Measurements from ENCODE around the gene ITPRIPL1. TPM values are rescaled to one million over a fixed set of nuclear protein-coding genes. Genes with fewer than 3 reads are reported as not detected.
A peak's percentile ranks its signal among the peaks of the same experiment; 100 is the strongest.

ITPRIPL1 gene
- total RNA-seq, 1 donor from 2014 or later: 1.6 TPM

- peaks cover 33% of the 10 kb centered on the region for H3K36me3 ChIP-seq (ENCODE audit: control insufficient read depth, insufficient read depth, low read length)
- DNase-seq (ENCODE audit: low read depth) (no peak), FAIRE-seq (no peak)
- H3K27me3 ChIP-seq (ENCODE audit: control insufficient read depth, insufficient read depth, low read length): no peaks in the 10 kb centered on the region
- no peak for TF ChIP-seq CTCF (IDR thresholded peaks at IDR 0.05; ENCODE audit: insufficient read depth, low read length, severe bottlenecking)
- H3K4me3 ChIP-seq (ENCODE audit: low read depth, low read length): no peak overlapping the region
Measured at GRCh38 chr2:96296925-96297324, 28.2 kb upstream of the ITPRIPL1 start.

DNA sequence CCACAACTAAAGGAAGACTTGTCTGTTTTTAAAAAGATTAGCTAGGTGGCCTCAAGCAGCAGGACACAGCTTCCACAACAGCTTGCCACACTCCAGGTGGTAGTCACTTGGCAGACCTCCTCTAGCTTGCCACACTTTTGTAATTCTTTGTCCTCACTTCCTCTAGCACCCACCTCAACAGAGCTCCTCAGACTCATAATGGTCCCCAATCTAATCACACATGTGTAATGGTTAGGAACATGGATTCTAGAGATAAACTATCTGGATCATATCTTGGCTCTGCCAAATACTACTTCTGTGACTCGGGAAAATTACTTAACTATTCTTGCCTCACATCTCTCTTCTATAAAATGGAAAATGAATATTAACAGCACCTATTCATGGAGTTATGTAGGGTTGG lies 23.3 kb upstream of the ITPRIPL1 start:
- FAIRE-seq: no peak
- Histone ChIP-seq H3K4me3 (ENCODE audit: low read depth, low read length) (no peak overlapping the region), H3K36me3 (ENCODE audit: control insufficient read depth, insufficient read depth, low read length) (peaks cover 25% of the 10 kb centered on the region), H3K27me3 (ENCODE audit: control insufficient read depth, insufficient read depth, low read length) (no peaks in the 10 kb centered on the region)
- DNase-seq (ENCODE audit: low read depth): no peak
- TF ChIP-seq CTCF (IDR thresholded peaks at IDR 0.05; ENCODE audit: insufficient read depth, low read length, severe bottlenecking): no peak

- Histone ChIP-seq H3K36me3 (ENCODE audit: control insufficient read depth, insufficient read depth, low read length) (peaks cover 13% of the 10 kb centered on the region), H3K4me3 (ENCODE audit: low read depth, low read length) (peak overlapping the region; percentile 95), H3K27me3 (ENCODE audit: control insufficient read depth, insufficient read depth, low read length) (no peaks in the 10 kb centered on the region)
- DNase-seq (ENCODE audit: low read depth) (no peak), FAIRE-seq (no peak)
- TF ChIP-seq CTCF (IDR thresholded peaks at IDR 0.05; ENCODE audit: insufficient read depth, low read length, severe bottlenecking): no peak
Measured at GRCh38 chr2:96304606-96305005, 20.5 kb upstream of the ITPRIPL1 start.

- DNase-seq (ENCODE audit: low read depth) (peak; percentile 65), FAIRE-seq (no peak)
- no peaks in the 10 kb centered on the region for H3K27me3 ChIP-seq (ENCODE audit: control insufficient read depth, insufficient read depth, low read length)
- H3K36me3 ChIP-seq (ENCODE audit: control insufficient read depth, insufficient read depth, low read length): peaks cover 10% of the 10 kb centered on the region
- TF ChIP-seq CTCF (IDR thresholded peaks at IDR 0.05; ENCODE audit: insufficient read depth, low read length, severe bottlenecking): no peak
- H3K4me3 ChIP-seq (ENCODE audit: low read depth, low read length): peak within 1 kb of the TSS; percentile 95
Measured at GRCh38 chr2:96305091-96305978, 19.8 kb upstream of the ITPRIPL1 start, which contains the start of gene SNRNP200. SNRNP200 (minus strand) TSS chr2:96305546; CDS start chr2:96305437, 109 bp downstream.

DNA sequence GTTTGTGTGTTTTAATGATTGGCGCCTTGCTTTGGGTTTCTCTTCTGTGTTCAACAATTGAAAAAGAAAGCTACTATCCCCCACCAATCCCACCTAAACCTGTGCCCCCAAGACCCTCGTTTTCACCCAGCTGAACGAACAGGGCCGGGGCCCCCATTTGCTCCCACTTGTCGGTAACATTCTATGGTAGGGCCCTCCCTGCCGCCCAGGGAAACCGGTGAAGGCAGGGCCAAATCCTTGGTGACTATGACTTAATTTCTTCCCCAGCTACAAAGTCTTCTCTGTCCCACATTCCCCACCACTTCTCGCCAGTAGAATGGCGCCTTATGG lies 19.2 kb upstream of the ITPRIPL1 start:
- H3K4me3 ChIP-seq (ENCODE audit: low read depth, low read length): peak overlapping the region; percentile 95
- peaks cover 10% of the 10 kb centered on the region for H3K36me3 ChIP-seq (ENCODE audit: control insufficient read depth, insufficient read depth, low read length)
- no peak for DNase-seq (ENCODE audit: low read depth)
- TF ChIP-seq CTCF (IDR thresholded peaks at IDR 0.05; ENCODE audit: insufficient read depth, low read length, severe bottlenecking): no peak
- FAIRE-seq: no peak
- no peaks in the 10 kb centered on the region for H3K27me3 ChIP-seq (ENCODE audit: control insufficient read depth, insufficient read depth, low read length)

Data from bronchial epithelial cell (primary cell).